Kidney capillary endothelial cell (primary cell): ENCODE data around the gene OR7G3.

Experiments
- DNase-seq: peaks from one replicate; pipeline ENCODE4 v3.0.0-alpha.2; 2018; ENCODE audit warnings: low spot score

OR7G3 gene

DNA sequence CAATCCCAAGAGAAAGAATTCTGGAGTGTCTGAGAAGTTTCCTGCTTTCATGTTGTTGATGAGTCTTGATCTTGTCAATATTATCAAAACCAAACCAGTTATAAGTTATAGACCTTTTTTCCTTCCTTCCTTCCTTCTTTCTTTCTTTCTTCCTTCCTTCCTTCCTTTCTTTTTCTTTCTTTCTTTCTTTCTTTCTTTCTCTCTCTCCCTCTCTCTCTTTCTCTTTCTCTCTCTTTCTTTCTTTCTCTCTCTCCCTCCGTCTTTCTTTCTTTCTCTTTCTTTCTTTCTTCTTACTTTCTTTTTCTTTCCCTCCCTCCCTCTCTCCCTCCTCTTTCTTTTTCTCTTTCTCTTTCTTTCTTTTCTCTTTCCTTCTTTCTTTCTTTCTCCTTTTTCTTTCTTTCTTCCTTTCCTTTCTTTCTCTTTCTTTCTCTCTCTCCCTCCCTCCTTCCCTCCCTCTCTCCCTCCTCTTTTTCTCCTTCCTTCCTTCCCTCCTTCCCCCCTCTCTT lies at the start of gene OR7G3:
Gene OR7G3 (minus strand): TSS at position 51 of the 506 bp plus-strand sequence. CDS start 0 bp downstream, at position 51.
- DNase-seq = no peak

DNA sequence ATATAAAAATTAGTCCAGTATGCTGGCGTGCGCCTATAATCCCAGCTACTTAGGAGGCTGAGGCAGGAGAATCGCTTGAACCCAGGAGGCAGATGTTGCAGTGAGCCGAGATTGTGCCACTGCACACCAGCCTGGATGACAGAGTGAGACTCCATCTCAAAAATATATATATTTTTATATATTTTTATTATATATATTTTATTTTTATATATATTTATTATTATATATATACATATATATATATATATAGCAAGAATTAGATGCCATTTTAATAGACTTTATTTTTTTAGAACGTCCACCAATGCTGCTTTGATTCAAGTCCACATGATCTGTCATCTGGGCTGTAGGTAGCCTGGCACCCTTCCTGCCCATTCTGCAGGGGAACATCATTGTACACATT lies 48.6 kb upstream of the OR7G3 start:
- no peak for DNase-seq

- no peak for DNase-seq
Measured at GRCh38 chr19:9171393-9171991, 44.7 kb upstream of the OR7G3 start.

DNA sequence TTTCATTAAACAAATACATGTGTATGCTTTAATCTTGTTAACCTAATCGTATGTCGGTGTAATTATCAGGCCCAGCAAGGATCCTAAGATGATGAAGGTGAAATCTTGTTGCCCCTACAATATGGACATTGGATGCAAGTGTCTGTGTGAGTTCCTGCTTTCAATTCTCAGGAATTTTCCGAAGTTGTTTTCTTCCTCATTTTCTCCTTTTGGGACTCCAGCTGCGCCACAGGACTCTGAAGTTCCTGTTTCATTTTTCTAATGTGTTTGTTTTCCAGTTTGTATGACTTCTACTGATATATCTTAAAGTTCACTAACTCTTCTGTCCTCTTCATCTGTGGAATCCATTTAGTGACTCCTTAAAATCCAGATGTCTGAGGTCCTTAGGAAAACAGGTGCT lies 40.1 kb upstream of the OR7G3 start:
- DNase-seq = no peak

GRCh38 chr19:9165261-9165660 lies 38.5 kb upstream of the OR7G3 start:
- no peak for DNase-seq

GRCh38 chr19:9161427-9161826 lies 34.7 kb upstream of the OR7G3 start:
- DNase-seq = no peak

DNA sequence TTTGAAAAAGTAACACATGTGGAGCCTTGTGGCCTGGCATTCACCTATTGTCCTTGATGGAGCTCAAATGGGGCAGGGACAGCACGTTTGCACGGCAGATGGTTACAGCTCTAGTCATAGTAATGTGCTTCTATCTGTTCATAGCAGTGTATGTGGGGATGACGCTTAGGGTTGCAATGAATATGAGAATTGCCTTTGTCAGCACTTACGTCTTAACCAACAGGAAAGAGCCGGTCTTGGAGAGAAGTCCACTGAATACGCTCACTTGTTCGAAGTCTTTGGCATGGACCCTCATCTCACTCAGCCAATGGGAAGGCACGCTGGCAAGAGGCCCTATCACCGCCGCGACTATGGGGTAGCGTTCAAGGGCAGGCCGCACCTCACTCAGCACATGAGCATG lies 33.1 kb upstream of the OR7G3 start:
- DNase-seq = no peak

GRCh38 chr19:9156304-9156703 lies 29.6 kb upstream of the OR7G3 start:
- DNase-seq = no peak

DNA sequence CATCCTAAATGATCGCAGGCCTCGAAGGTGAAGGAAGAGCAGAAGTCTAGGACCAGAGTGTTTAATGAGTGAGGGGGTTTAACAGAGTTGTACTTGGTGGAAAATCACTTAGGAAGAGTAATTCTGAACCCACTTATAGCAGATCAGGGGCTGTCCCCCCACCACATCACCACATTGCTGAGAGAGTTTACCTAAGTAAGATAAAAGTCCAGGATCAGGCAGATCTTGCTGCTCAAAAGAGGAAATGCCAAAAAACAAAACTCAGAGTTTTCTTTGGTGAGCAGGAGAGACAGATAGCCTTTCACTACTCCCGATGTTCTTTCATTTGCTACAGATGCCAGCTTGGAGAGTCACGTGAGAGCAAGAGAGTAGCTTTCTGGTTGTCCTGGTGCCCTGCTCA lies 28.8 kb upstream of the OR7G3 start:
- DNase-seq = no peak

DNA sequence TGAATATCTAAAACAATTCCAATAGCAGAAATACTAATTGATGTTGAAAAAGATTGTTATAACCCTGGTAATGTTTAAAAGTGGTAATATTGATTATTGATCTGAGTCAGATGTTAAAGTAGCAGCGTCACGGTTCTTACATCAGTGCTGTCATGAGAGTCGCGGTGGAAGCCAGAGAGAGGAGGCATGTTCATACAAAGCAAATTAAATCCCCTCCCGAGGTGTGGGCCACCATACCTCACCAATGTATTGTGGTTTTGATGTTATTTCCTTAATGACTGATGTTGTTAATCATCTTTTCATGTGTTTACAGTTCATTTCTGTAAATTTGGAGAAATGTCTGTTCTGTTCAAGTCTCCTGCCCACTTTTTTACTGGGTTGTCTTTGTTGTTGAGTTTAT lies 24.6 kb upstream of the OR7G3 start:
- DNase-seq = no peak

- no peak for DNase-seq
Measured at GRCh38 chr19:9150650-9151049, 23.9 kb upstream of the OR7G3 start.

GRCh38 chr19:9149997-9150396 lies 23.2 kb upstream of the OR7G3 start:
- DNase-seq = no peak

DNA sequence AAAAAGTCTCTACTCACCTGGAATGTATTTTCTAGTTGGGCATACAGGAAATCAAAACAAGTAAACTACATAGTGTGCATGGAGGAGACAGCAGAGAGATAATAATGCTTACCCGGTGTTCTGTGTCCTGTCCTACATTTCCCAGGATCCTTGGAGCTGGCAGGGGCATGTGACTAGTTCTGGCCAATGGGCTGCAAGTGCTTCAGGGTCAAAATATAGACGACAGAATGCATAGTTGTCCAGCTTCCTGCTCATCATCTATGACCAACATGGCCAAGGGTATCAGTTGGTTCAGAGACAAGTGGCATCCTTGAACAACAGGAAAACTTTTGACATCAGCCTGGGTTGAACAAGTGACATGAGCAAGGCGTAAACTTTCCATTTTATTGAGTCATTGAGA lies 21.9 kb upstream of the OR7G3 start:
- DNase-seq = no peak

GRCh38 chr19:9146882-9147281 lies 20.1 kb upstream of the OR7G3 start:
- DNase-seq = no peak

- no peak for DNase-seq
Measured at GRCh38 chr19:9144920-9145319, 18.2 kb upstream of the OR7G3 start.

DNA sequence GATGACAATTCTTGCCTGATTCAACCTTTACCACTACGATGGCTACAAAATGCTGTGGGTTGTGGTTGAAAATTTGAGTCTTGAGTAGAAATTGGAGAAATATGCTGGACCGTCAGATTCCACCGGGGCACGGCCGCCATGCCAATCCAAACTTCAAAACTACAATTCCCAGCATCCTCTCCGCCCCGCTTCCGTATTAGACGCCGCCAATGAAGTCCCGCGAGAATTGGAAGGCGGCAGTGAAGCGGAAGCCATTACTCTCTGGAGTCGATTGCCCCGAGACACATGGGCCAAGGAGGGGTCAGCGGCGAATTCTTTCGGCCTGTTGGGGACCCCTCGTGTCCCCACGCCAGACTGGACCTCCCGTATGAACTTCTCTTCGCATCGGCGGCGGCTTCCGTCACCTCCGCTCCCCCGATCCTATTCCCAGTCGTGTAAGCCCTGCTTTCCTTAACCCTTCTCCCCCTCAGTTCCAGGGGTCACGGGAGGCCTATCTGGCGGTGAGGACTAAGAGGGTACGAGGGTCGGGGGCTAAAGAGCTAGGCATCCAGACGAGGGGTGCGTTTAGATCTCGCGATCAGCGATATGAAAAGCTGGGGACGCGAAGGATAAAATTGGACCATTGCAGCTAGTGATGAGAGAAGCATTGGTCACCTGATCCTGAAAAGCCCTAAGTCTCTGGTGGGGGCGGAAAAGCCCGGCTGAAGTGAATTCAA lies 13.6 kb upstream of the OR7G3 start, which contains the start of gene ZNF317:
Gene ZNF317 (plus strand): TSS at position 239 of the 716 bp plus-strand sequence. CDS start 15,620 bp downstream, outside the sequence.
- peak; percentile 81 for DNase-seq

- no peak for DNase-seq
Measured at GRCh38 chr19:9139609-9140158, 12.9 kb upstream of the OR7G3 start.

DNA sequence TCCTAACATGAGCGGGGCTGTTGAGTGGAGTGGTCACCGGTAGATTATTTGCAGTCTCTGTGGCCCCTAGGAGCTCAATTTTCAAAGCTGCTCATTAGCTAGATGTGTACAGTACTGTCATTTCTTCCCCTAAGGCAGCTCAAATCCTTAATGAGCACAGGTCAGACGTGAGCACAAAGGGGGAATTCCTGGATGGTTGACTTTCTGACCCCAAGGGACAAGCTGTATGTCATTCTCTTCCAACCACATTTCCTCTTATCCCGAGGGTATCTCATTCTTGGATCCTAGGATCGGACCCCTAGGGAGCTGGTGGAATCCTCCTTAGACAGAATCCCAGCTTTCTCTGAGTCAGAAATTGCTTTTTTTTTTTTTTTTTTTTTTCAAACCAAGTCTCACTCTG lies 5.7 kb upstream of the OR7G3 start:
- DNase-seq = no peak

GRCh38 chr19:9130965-9131364 lies 4.2 kb upstream of the OR7G3 start:
- no peak for DNase-seq

DNA sequence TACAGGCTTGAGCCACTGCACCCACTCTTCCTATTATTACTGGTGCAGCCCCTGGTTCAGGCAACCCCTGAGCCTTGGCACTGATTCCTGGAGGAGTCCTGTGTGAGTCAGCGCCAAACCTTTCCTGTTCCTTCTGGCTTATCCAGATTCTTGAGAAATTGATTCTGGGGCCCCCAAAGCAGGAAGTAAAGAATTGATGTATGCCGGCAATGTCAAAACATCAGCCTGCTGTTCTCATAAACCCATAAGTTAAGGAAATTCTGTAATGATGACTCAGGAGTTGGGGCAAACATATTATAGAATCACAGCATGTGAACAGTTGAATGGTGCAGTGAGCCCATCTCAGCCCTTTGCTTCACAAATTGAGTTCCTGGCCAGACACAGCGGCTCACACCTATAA lies 1.4 kb upstream of the OR7G3 start:
- peak; percentile 83 for DNase-seq

- DNase-seq = no peak
Measured at GRCh38 chr19:9116547-9116946, 10.2 kb downstream of the OR7G3 start.

DNA sequence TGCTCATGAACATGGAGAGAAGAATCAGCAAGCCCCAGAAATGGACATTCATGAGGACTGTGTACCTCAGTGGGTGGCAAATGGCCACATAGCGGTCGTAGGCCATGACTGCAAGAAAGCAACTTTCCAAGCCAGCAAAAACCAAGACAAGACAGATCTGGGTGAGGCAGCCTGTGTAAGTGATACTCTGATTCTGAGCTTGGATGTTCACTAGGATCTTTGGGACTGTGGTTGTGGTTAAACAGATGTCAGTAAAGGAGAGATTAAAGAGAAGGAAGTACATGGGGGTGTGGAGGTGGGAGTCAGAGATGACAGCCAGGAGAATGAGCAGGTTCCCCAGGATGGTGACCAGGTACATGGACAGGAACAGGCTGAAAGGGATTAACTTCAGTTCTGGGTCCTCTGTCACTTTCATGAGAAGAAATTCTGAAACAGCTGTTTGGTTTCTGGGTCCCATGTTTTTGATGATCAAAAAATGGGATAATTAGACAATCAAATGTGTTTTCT lies 11.4 kb downstream of the OR7G3 start, which contains the start of gene OR7G1:
Gene OR7G1 (minus strand): TSS at position 457 of the 507 bp plus-strand sequence. CDS start 0 bp downstream, at position 457.
- no peak for DNase-seq

GRCh38 chr19:9109959-9110358 lies 16.8 kb downstream of the OR7G3 start:
- DNase-seq = no peak
